Hepatocyte (in vitro differentiated cells): ENCODE measurements around the gene STAT4.

Source experiments
- EZH2 ChIP-seq: fragments of 200-600 bp; sonication (generic); IDR thresholded peaks from 2 replicates; pipeline ENCODE4 v1.6.1; 2016; ENCODE audit warnings: antibody characterized with exemption, mild to moderate bottlenecking, borderline replicate concordance
- EZH2phosphoT487 ChIP-seq: fragments of 200-600 bp; sonication (generic); IDR thresholded peaks from one replicate; pipeline ENCODE4 v1.6.1; 2018; ENCODE audit warnings: antibody characterized with exemption, mild to moderate bottlenecking, low read depth, moderate library complexity; ENCODE audit not compliant: unreplicated experiment, severe bottlenecking
- TF ChIP-seq, protein P1 (sequence below): fragments of 200-600 bp; sonication (generic); IDR thresholded peaks from 2 replicates; pipeline ENCODE4 v1.5.1; 2016; ENCODE audit warnings: antibody characterized with exemption, mild to moderate bottlenecking; ENCODE audit not compliant: poor library complexity

DNA sequence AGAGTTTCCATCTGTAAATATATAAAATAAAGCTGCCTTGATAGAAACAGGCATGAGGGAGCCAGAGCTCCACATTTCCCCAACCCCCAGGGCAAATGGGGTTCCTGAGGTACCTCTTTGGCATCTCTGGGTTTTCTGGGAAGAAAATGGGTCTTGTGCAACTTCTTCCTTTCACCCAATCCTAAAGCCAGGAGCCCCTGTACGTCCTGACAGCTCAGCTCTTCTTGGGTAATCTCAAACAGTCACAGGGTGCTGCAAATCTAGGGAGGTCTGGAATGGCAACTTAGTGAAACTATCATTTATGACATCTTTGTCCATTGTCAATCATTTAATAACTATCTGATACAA lies 100.2 kb downstream of the STAT4 start:
- TF ChIP-seq, protein P1, sequence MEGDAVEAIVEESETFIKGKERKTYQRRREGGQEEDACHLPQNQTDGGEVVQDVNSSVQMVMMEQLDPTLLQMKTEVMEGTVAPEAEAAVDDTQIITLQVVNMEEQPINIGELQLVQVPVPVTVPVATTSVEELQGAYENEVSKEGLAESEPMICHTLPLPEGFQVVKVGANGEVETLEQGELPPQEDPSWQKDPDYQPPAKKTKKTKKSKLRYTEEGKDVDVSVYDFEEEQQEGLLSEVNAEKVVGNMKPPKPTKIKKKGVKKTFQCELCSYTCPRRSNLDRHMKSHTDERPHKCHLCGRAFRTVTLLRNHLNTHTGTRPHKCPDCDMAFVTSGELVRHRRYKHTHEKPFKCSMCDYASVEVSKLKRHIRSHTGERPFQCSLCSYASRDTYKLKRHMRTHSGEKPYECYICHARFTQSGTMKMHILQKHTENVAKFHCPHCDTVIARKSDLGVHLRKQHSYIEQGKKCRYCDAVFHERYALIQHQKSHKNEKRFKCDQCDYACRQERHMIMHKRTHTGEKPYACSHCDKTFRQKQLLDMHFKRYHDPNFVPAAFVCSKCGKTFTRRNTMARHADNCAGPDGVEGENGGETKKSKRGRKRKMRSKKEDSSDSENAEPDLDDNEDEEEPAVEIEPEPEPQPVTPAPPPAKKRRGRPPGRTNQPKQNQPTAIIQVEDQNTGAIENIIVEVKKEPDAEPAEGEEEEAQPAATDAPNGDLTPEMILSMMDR: no peak
- TF ChIP-seq EZH2 (no peak), EZH2phosphoT487 (no peak)
